HepG2 (cell line): ENCODE data around the gene SPRYD3. TPM values are rescaled to one million over a fixed set of nuclear protein-coding genes. Genes with fewer than 3 reads are reported as not detected.

Experiments
- DPF2 ChIP-seq: sonication (generic); formaldehyde crosslinking; IDR thresholded peaks from 2 replicates; pipeline ENCODE4 v1.4.0; 2020; ENCODE audit warnings: mild to moderate bottlenecking, low read depth, missing genetic modification reagents, borderline replicate concordance
- ETV5 ChIP-seq: IDR thresholded peaks from 2 replicates; pipeline ENCODE4 v1.6.1; 2018; ENCODE audit warnings: missing biosample characterization, missing genetic modification reagents, inconsistent platforms, borderline replicate concordance
- HDAC2 ChIP-seq: sonication (generic); formaldehyde crosslinking; IDR thresholded peaks from 2 replicates; pipeline ENCODE4 v1.4.0; 2020; ENCODE audit warnings: missing genetic modification reagents
- HIC2 ChIP-seq: sonication (generic); formaldehyde crosslinking; IDR thresholded peaks from 2 replicates; pipeline ENCODE4 v1.9.0; 2022; ENCODE audit warnings: low read depth, missing genetic modification reagents
- HNF1B ChIP-seq: sonication (generic); formaldehyde crosslinking; IDR thresholded peaks from 2 replicates; pipeline ENCODE4 v1.5.1; 2020; ENCODE audit warnings: mild to moderate bottlenecking, moderate library complexity, missing genetic modification reagents
- JUND ChIP-seq: sonication (generic); formaldehyde crosslinking; IDR thresholded peaks from 2 replicates; pipeline ENCODE4 v1.8.0; 2022; ENCODE audit warnings: mild to moderate bottlenecking, missing genetic modification reagents
- KDM1A ChIP-seq: IDR thresholded peaks from 2 replicates; pipeline ENCODE4 v1.6.1; 2016; ENCODE audit warnings: missing compliant biosample characterization
- KLF12 ChIP-seq: sonication (generic); formaldehyde crosslinking; IDR thresholded peaks from 2 replicates; pipeline ENCODE4 v1.4.0; 2020; ENCODE audit warnings: missing genetic modification reagents, borderline replicate concordance
- NRL ChIP-seq: sonication (generic); formaldehyde crosslinking; IDR thresholded peaks from 2 replicates; pipeline ENCODE4 v1.5.0; 2020; ENCODE audit warnings: missing genetic modification reagents, mild to moderate bottlenecking, moderate library complexity, borderline replicate concordance
- POLR2AphosphoS2 ChIP-seq: IDR thresholded peaks from 2 replicates; pipeline ENCODE4 v1.6.1; 2011; ENCODE audit warnings: low read depth, low read length, improper control_type of control experiment
- SAP130 ChIP-seq: IDR thresholded peaks from 2 replicates; pipeline ENCODE4 v1.6.1; 2016; ENCODE audit warnings: low read depth
- ZBTB10 ChIP-seq: sonication (generic); formaldehyde crosslinking; IDR thresholded peaks from 2 replicates; pipeline ENCODE4 v1.4.0; 2020; ENCODE audit warnings: missing genetic modification reagents, borderline replicate concordance
- ZMAT3 ChIP-seq: sonication (generic); formaldehyde crosslinking; conservative IDR thresholded peaks from 2 replicates; pipeline ENCODE4 v1.7.0; 2021; ENCODE audit warnings: missing genetic modification reagents
- ZNF205 ChIP-seq: IDR thresholded peaks from 2 replicates; pipeline ENCODE4 v1.6.1; 2018; ENCODE audit warnings: missing biosample characterization, missing genetic modification reagents
- ZNF230 ChIP-seq: sonication (generic); formaldehyde crosslinking; IDR thresholded peaks from 2 replicates; pipeline ENCODE4 v1.4.0; 2020; ENCODE audit warnings: mild to moderate bottlenecking, missing genetic modification reagents
- ZNF552 ChIP-seq: sonication (generic); formaldehyde crosslinking; IDR thresholded peaks from 2 replicates; pipeline ENCODE4 v1.9.0; 2022; ENCODE audit warnings: missing genetic modification reagents, mild to moderate bottlenecking, borderline replicate concordance
- ZNF564 ChIP-seq: sonication (generic); formaldehyde crosslinking; IDR thresholded peaks from 2 replicates; pipeline ENCODE4 v1.8.1; 2023; ENCODE audit warnings: mild to moderate bottlenecking, missing genetic modification reagents
- ZNF572 ChIP-seq: sonication (generic); formaldehyde crosslinking; IDR thresholded peaks from 2 replicates; pipeline ENCODE4 v1.5.1; 2020; ENCODE audit warnings: mild to moderate bottlenecking, missing genetic modification reagents
- ZNF678 ChIP-seq: sonication (generic); formaldehyde crosslinking; IDR thresholded peaks from 2 replicates; pipeline ENCODE4 v1.4.0; 2020; ENCODE audit warnings: mild to moderate bottlenecking, missing genetic modification reagents
- ZNF704 ChIP-seq: sonication (generic); formaldehyde crosslinking; IDR thresholded peaks from 2 replicates; pipeline ENCODE4 v1.8.1; 2023; ENCODE audit warnings: mild to moderate bottlenecking, inconsistent platforms, moderate library complexity, missing genetic modification reagents, borderline replicate concordance
- polyA plus RNA-seq, 8 experiments: library from polyadenylated mRNA; depleted of rRNA in 3 of 8; stranded (reverse) in 7 of 8; unstranded in 1 of 8; fragments of >200 nt; fragmentation: Illumina TruSeq in 4 of 8; extraction: Trizol in 4 of 8; gene quantifications; 2 replicates each; pipeline versions ENCODE4 v1.2.1 to v1.2.3, GENCODE V29; 2011 to 2016; ENCODE audit warnings: low read depth in 4 of 8, missing spikeins in 1 of 8, mixed read lengths in 1 of 8; ENCODE audit not compliant: insufficient read depth in 1 of 8
- total RNA-seq, 5 experiments: library from RNA; depleted of rRNA; stranded (reverse); fragments of >200 nt; fragmentation: Illumina TruSeq; extraction: Trizol; gene quantifications; 2 replicates each; pipeline ENCODE4 v1.2.3, GENCODE V29; 2016; ENCODE audit warnings: low read depth in 1 of 5

SPRYD3 gene
- total and polyA plus RNA-seq, 2 of the 13 experiments (the other 11 are each of a cell fraction or from before 2014, with no cell fraction given) = 9.0 to 9.2 TPM

GRCh38 chr12:53097564-53098353 lies 18.6 kb upstream of the SPRYD3 start, which contains the start of gene IGFBP6 (continued):
- TF ChIP-seq HIC2 (CRISPR knock-in tag) (peak; percentile 89), DPF2 (CRISPR knock-in tag) (peak; percentile 43; the same call in 1 of the 2 replicates), ZBTB10 (CRISPR knock-in tag) (peak; percentile 35; the same call in 1 of the 2 replicates), ZNF205 (peak; percentile 98), POLR2AphosphoS2 (no peak), KDM1A (CRISPR knock-in tag) (no peak), SAP130 (peak; percentile 69), ZMAT3 (CRISPR knock-in tag) (0 out of 2 replicates have a peak, but pooled peaks have one; percentile 42), JUND (CRISPR knock-in tag) (no peak), ZNF230 (CRISPR knock-in tag) (no peak; the same call in 1 of the 2 replicates), ZNF678 (CRISPR knock-in tag) (no peak), HNF1B (CRISPR knock-in tag) (no peak), NRL (CRISPR knock-in tag) (0 out of 2 replicates have a peak, but pooled peaks have one; percentile 20), ZNF704 (peak; percentile 41; the same call in 1 of the 2 replicates), ETV5 (CRISPR knock-in tag) (peak; percentile 76), ZNF572 (CRISPR knock-in tag) (no peak), ZNF552 (0 out of 2 replicates have a peak, but pooled peaks have one; percentile 19), KLF12 (0 out of 2 replicates have a peak, but pooled peaks have one; percentile 53), HDAC2 (CRISPR knock-in tag) (0 out of 2 replicates have a peak, but pooled peaks have one; percentile 36), ZNF564 (CRISPR knock-in tag) (0 out of 2 replicates have a peak, but pooled peaks have one; percentile 16)
